WTC11 (cell line): ENCODE measurements around the gene LUM.

ENCODE experiments used
- ATF2 ChIP-seq: sonication (generic); formaldehyde crosslinking; IDR thresholded peaks from 2 replicates; pipeline ENCODE4 v1.8.1; 2022; ENCODE audit warnings: low read depth, missing genetic modification reagents, borderline replicate concordance
- CREB1 ChIP-seq: sonication (generic); formaldehyde crosslinking; IDR thresholded peaks from 2 replicates; pipeline ENCODE4 v1.8.0; 2023; ENCODE audit warnings: mild to moderate bottlenecking, missing genetic modification reagents
- CTCF ChIP-seq: fragments of 200-600 bp; IDR thresholded peaks from 2 replicates; pipeline ENCODE4 v1.8.0; 2022; ENCODE audit warnings: antibody characterized with exemption
- E2F5 ChIP-seq: sonication (generic); formaldehyde crosslinking; IDR thresholded peaks from 2 replicates; pipeline ENCODE4 v1.8.1; 2022; ENCODE audit warnings: mild to moderate bottlenecking, moderate library complexity, missing genetic modification reagents
- ELF4 ChIP-seq: sonication (generic); formaldehyde crosslinking; IDR thresholded peaks from 2 replicates; pipeline ENCODE4 v1.8.1; 2022; ENCODE audit warnings: low read depth, mild to moderate bottlenecking, moderate library complexity, missing genetic modification reagents
- ETV6 ChIP-seq: sonication (generic); formaldehyde crosslinking; IDR thresholded peaks from 2 replicates; pipeline ENCODE4 v1.8.1; 2022; ENCODE audit warnings: mild to moderate bottlenecking, missing genetic modification reagents
- HMGXB4 ChIP-seq: sonication (generic); formaldehyde crosslinking; IDR thresholded peaks from 2 replicates; pipeline ENCODE4 v1.8.1; 2023; ENCODE audit warnings: mild to moderate bottlenecking, moderate library complexity, missing genetic modification reagents
- MAX ChIP-seq: sonication (generic); formaldehyde crosslinking; IDR thresholded peaks from 2 replicates; pipeline ENCODE4 v1.8.0; 2022; ENCODE audit warnings: mild to moderate bottlenecking, missing genetic modification reagents
- NR1H2 ChIP-seq: sonication (generic); formaldehyde crosslinking; IDR thresholded peaks from 2 replicates; pipeline ENCODE4 v1.9.0; 2021; ENCODE audit warnings: mild to moderate bottlenecking, moderate library complexity, missing genetic modification reagents
- SOX15 ChIP-seq: fragments of 250-450 bp; sonication (Bioruptor Pico); IDR thresholded peaks from 2 replicates; pipeline ENCODE4 v1.9.0; 2021; ENCODE audit warnings: mild to moderate bottlenecking
- SP1 ChIP-seq: sonication (generic); formaldehyde crosslinking; conservative IDR thresholded peaks from 2 replicates; pipeline ENCODE4 v1.8.1; 2022; ENCODE audit warnings: missing genetic modification reagents
- ZNF121 ChIP-seq: sonication (generic); formaldehyde crosslinking; IDR thresholded peaks from 2 replicates; pipeline ENCODE4 v1.8.0; 2023; ENCODE audit warnings: missing genetic modification reagents
- ZNF232 ChIP-seq: sonication (generic); formaldehyde crosslinking; IDR thresholded peaks from 2 replicates; pipeline ENCODE4 v1.8.0; 2022; ENCODE audit warnings: mild to moderate bottlenecking, missing genetic modification reagents
- ZNF281 ChIP-seq: sonication (generic); formaldehyde crosslinking; IDR thresholded peaks from 2 replicates; pipeline ENCODE4 v1.8.0; 2023; ENCODE audit warnings: mild to moderate bottlenecking, missing genetic modification reagents

- no peak for TF ChIP-seq ZNF232 (CRISPR knock-in tag)
- no peak for TF ChIP-seq NR1H2 (CRISPR knock-in tag)
- TF ChIP-seq CTCF, result no peak
- no peak for TF ChIP-seq CREB1 (CRISPR knock-in tag)
- no peak for TF ChIP-seq ELF4 (CRISPR knock-in tag)
- no peak for TF ChIP-seq E2F5
- no peak for TF ChIP-seq MAX
- no peak for TF ChIP-seq SP1
- no peak for TF ChIP-seq ETV6
- no peak for TF ChIP-seq HMGXB4 (CRISPR knock-in tag)
- TF ChIP-seq ZNF121 (CRISPR knock-in tag), result no peak
- TF ChIP-seq ZNF281 (CRISPR knock-in tag), result no peak
- no peak for TF ChIP-seq ATF2 (CRISPR knock-in tag)
- TF ChIP-seq SOX15 (CRISPR knock-in tag), result no peak
Observed at GRCh38 chr12:91094957-91095356, 16.3 kb downstream of the LUM start.
